HG03432 (cell line): ENCODE measurements around the gene ACYP1.

Experiments
- ATAC-seq: cut with Tn5 transposase; IDR thresholded peaks from one replicate; pipeline ENCODE4 v1.9.1; 2021; ENCODE audit warnings: mild to moderate bottlenecking, moderate library complexity; ENCODE audit not compliant: unreplicated experiment

Gene ACYP1

DNA sequence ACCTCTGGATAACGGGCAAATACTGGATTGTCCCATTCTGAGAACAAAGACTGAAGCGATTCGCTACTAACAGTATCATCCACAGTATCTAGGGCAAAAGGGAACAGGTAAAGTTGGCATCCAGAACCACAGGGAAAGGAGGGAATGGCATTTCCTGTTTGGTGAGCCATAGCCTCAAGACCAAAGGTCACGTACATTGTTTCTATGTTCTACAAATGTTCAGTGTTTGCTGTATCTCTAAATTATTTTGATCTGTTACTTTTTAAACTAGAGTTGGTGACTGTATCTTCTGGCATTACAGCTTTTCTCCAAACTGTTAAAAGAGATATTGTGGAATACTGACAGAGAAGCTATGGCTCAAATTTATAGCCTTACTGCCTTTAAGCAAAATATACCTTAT, 22.2 kb downstream of the ACYP1 start:
- no peak for ATAC-seq

DNA sequence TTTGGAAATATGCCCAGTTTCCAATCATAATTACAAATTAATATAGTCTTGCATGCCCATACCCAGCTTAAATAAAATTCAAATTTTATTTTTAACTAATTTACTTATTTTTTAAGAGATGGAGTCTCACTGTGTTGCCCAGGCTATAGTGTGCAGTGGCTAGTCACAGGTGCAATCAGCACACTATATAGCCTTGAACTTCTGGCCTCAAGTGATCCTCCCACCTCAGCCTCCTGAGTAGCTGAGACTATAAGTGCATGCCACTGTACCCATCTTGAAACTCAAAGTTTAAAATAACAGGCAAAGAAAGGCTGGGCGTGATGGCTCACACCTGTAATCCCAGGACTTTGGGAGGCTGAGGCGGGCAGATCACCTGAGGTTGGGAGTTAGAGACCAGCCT, 22.9 kb downstream of the ACYP1 start:
- ATAC-seq = no peak

DNA sequence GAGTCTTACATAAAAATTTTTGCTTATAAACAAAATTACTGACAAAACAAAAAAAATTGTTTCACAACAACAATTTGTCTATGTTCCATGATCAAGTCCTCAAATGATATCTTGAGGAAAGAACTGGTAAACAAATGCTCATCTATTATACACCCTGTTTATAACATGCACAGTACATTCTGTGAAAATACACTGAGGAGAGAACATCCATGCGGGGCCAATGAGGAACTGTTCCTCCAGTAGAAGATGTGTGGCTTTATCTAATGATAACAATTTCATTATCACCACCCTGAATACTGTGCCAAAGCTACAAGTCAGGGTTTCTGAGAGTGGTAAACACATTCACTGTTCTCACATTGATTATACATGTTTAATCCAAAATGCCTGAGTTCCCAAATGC, 23.3 kb downstream of the ACYP1 start:
- ATAC-seq = no peak

DNA sequence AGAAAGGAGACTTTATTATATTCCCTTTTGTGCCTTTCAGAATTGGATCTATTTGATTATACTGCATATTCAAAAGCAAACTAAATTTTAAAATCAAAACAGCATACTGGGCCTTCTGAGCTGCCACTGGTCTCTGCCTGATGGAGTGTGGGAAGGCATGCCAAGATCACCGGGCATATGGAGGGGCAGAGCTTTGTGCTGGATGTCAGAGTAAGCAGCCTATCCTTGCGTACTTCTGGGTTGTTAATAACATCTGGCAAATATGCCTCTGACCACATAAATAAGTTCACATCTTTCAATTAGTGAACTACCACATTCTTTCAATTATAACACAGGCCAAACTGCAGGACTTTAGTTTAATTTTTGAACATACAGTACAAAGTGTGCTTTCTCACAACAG, 30.9 kb downstream of the ACYP1 start:
- ATAC-seq = no peak

DNA sequence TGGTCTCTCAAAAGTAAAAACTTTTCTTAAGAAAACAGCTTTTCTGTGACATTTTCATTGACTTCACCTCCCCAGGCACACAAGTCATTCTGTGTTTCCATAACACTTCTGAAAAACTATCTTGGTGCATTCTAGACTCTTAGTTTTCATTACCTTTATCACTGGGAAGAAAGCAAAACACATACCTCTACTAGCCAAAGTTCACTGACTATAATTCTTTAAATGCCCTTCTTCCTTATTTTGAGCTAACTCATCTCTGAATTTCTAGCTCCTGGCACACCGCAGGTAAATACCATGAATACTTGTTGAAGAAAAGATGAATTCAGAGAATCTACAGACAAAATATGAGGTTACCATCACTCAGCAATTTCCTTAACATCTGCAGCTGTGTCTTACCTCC, 33.7 kb downstream of the ACYP1 start:
- no peak for ATAC-seq

DNA sequence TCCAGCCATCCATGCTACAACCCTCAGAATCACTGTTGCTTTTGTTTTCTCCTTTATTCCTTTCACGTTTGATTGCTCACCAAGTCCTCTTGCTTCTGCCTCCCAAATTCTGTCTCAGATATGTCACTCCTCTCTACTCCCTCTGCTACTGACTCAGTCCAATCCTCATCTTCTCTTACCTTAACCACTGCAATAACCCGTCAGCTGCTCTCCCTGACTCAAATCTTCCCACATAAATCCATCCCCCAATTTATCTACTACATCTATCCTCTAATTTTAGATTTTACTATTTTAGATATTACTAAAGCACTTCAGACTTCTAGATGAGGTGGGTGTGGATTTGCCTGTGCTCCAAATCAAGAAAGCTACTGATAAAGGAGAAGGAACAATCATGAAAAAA, 37.9 kb downstream of the ACYP1 start:
- ATAC-seq = no peak

DNA sequence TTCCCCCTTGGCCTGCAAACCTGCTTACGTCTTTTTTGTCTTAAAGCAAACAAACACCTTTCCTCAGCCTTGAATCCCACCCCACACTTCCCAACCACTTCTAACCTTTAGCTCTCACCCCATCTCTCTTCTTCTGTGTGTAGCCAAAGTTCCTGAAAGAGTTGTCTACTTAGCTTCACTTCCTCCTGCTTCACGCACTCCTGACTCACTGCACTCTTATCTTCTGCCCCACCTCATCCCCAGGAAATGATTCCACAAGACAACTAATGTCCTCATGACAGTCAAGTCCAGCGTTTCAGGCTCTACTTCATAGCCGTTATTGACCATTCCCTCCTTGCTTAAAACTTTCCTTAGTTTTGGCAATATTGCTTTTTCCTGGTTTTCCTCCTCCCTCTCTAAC, 38.7 kb downstream of the ACYP1 start:
- no peak for ATAC-seq

DNA sequence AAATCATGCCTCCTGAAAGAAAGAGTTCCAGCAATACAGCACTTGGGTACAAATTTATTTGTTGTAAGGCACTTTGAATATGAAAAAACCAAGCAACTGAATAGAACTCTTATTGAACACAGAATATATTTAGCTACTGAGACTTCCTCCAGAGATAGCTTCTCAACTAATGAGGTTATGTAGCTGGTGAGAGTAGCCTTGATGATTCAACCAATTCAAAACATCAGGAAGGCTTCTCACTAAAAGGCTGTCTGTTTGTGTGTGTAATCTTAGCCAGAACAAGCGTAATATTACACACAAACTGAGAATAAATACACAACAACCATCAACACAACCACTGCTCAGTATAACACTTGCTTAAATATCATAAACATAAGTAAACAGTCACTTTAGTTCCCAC, 40.7 kb downstream of the ACYP1 start:
- ATAC-seq = no peak

DNA sequence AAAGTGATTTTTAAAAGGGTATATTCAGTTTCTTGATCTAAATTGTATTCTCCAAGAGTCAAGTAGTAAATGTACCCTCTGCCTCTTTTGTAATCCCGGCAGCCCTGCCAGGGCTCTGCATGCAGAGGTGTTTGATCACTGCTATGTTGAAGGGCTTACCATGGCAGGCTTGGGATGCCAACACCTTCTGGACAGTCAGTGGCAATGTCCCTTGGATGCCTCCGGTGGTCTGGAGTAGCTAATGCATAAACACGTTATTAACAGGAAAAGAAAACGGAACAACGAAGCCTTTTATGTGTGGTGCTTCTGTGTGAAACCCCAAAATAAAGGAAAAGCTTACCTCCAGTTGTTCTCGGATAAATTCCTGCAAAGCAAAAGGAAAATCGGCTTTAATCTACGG, 41.2 kb downstream of the ACYP1 start:
- no peak for ATAC-seq

DNA sequence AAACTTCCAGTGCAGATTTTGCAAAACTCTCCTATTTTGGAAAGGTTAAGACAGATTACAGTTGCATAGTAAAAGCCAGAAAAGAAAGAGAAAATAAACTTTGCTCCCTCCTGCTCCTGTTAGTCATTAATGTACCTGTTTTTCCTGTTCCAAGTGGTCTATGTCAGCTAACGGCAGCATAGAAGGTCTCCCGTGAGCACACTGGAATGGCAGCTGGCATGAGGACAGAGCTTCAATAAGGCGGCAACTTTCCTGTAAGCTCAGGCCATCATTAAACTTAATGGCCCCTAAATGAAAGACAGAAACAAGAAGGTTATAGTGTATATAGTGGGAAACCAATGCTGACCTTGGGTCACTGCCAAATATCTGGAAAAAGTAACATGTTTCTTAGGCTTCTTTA, 45.1 kb downstream of the ACYP1 start:
- no peak for ATAC-seq

DNA sequence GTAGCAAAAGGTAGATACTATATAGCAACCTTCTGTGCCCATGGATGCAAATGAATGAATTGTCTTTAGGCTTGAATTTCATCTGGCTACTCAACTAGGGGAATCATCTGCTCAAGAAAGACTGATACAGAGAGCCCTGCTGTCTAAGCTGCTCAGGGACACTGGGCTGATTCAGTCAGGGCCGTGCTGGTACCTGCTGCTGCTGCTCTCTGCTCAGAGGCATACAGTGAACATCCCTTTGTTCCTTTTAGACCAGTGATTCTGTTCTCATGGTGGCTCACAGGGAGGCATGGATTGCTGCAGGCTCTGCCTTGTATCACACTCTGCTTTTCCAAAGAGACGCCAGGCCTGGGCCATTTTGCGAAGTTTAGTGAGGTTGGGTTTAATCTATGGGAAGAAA, 47.0 kb downstream of the ACYP1 start:
- ATAC-seq = no peak

DNA sequence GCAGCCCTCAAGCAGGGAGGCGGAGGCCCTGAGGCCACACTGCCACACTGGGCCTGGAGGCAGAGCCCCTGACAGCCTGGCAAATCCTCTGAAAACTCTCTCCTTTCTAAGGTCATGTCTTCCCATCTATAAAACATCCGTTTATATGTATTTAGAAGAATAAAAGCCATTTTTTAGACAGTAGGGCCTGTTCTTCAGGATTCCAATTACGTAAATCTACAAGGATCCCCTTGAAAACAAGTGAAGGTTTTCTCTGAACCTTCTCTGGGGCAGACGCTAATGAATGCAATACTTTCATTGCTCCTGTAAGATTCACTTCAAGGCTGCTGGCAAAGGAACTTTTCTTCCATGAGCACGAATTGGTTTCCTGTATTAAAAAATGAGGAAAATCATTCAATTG, 48.3 kb downstream of the ACYP1 start:
- ATAC-seq = no peak

DNA sequence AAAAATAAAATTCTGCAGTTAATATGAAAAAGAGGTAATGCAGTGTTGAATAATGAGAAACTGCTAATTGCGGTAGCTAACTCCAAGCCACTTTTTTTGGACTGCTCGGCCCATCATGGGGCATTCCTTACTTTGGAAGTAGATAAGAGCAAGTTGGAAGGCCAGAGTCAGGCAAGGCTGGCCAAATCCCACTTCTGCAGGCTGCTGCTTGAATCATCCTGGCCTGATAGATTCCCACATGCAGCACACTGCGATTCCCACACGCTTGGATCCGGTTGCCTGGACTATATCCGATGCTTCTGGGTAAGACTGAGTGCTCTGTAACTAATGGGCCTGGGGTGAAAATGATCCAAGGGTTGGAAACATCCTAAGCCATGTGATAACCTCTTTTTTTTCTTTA, 50.5 kb downstream of the ACYP1 start:
- ATAC-seq = no peak

DNA sequence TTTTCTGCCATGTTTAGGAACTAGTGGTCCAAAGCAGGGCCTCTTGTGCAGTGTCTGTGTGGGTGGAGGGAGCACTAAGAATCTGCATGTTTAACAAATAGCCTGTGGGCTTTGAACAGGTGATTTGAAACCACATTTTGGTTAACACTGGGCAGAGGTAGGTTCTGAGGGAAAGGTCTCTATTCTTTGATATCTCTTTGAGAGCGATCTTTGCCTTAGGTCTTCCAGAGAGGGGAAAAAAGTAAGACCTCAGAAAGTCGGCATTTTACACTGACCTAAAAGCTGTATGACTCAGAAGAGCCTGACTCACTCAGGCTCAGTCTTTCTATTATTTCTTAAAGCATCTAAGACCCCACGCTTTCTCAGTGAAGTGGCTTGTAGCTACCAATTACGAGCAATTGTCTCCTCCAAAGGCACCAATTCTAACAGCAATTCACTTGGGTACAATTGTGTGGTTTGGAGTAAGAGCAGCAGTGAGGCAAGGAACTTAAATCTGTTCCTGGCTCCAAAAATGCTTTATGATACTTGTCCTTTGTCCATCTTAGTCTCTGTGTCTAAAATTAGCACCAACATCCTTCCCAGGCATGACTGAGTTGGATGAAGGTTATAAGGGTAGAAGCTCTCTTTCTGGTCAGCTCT, 52.3 kb downstream of the ACYP1 start:
- no peak for ATAC-seq

DNA sequence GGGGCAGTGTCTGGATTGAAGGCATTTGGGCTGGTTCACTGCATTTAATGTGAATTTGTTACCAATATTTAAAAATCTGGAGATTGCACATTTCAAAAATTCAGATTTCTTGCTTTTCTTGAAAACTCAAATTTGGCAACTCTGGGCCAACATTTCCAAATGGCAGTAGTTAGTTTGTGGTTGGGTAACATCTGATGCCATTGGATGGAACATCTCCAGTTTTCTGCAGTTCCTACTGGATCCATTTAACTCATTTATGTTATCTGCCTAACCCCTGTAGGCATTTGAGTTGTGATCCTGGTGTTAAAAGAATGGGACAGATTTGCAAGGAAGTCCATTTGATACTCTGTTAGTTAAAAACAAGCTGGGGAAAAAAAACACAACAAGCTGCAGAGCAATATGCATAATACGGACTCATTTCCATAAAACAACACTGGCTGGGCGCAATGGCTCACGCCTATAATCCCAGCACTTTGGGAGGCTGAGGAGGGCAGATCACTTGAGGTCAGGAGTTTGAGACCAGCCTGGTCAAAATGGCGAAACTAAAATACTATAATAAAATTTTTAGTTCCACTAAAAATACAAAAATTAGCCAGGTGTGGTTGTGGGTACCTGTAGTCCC, 53.2 kb downstream of the ACYP1 start:
- ATAC-seq = no peak

DNA sequence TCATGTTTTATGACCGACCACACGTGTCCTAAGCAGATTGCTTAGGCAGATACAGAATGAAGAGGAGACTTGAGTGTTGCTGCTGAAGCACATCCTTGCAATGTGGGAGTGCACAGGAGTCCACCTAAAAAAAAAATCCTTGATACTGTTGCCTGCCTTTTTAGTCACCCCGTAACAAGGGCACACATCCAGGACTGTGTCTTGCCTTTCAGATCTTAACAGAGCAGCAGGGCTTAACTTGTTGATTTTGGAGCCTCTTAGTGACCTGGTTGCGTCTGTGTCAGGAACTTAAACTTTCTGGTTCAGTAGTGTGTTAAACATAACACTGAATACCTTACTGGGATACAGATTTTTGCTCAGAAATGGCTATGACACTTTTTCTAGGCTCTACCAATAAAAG, 54.6 kb downstream of the ACYP1 start:
- ATAC-seq = no peak

DNA sequence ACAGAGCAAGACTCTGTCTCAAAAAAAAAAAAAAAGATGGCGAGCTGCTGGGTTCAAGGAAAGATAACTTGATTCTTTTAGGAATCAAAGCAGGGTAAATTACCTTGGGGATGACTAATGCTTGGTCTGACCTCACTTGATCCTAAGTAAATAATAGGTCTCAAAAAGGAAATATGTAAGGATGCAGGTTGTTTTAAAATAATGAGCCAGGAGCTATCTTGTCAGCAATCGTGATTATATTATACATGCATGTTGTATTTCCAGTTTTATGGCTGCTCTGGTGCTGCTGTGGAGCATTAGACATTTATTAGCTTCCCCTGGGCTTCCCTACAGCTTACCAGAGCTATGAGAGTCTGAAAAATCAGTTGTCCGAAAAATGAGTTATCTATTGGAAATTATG, 58.5 kb downstream of the ACYP1 start:
- ATAC-seq = no peak

DNA sequence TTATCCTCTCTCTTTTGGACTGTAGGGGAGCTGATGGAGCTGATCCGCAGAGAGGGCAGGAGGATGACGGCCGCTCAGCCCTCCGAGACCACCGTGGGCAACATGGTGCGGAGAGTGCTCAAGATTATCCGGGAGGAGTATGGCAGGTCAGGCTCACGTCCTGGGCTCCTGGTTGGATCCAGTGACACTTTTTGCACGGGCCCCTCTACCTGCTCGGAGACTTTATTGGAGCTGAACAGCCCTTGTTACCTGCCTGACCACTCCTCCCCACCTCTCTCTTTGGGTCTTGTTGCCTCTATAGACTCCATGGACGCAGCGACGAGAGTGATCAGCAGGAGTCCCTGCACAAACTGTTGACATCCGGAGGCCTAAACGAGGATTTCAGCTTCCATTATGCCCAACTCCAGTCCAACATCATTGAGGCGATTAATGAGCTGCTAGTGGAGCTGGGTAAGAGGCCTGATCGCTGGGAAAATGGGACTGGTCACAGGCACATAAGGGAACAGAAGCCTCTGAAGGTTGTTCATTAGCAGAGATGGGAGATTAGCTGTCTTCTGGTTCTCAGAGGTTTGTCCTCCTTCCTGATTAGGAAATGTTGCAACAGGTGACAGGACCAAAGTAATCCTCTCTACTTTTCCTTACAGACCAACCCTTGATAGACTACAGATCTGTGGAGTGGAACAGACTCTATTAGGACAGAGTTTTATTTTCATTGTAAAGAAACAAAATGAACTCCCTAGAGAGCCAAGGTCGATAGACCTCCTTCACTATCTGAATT, 60.4 kb downstream of the ACYP1 start:
- no peak for ATAC-seq
